GM19239 (cell line): Measurements from ENCODE around the gene GNB3.
"Not testable (repeated sequence)": the region's sequence is repeated elsewhere in the genome, so short reads cannot be mapped to it uniquely, and the experiment has no call there.

Experiments used
- DNase-seq: peaks from one replicate; pipeline ENCODE4 v3.0.0; 2011; ENCODE audit warnings: low spot score; ENCODE audit not compliant: insufficient read length
- FAIRE-seq: peaks from 2 replicates; lab custom pipeline; 2011; peaks lifted over from hg19 to GRCh38; lab: Jason Lieb, UNC

Gene GNB3

DNA sequence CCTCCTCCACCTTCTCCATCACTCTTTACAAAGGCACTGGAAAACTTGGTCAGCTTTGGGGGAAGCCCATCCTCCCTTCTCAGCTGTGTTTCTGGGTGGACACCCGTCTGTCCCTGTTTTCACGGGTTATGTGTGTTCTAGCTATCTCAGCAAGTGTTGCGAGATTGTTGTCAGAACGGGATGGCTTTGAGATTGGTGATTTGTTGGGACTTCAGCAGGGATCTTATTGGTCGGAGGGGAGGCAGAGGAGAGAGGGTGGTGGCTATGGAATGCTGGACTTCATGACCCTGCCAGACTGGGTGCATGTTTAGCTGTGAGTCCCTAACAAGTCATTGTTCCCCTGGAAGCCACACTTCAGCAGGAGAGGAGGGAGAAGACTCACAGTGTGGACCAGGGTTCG lies 13.3 kb downstream of the GNB3 start:
- no peak for FAIRE-seq
- DNase-seq, result no peak

DNA sequence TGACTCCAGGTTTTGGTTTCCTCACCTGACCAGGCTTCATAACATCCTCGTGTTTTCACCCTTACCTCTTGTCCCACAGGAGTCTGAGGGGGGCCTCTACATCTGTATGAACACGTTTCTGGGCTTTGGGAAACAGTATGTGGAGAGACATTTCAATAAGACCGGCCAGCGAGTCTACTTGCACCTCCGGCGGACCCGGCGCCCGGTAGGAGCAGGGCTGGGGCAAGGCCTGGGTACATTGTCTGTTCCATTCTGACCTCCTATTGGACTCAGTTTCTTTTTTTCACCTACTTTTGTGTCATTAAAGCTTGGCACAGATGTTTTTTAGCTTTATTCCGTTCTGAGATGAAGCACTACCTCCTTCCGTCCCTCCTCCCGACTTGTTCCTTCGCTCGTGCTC lies 14.6 kb downstream of the GNB3 start:
- FAIRE-seq (no peak), DNase-seq (no peak)

DNA sequence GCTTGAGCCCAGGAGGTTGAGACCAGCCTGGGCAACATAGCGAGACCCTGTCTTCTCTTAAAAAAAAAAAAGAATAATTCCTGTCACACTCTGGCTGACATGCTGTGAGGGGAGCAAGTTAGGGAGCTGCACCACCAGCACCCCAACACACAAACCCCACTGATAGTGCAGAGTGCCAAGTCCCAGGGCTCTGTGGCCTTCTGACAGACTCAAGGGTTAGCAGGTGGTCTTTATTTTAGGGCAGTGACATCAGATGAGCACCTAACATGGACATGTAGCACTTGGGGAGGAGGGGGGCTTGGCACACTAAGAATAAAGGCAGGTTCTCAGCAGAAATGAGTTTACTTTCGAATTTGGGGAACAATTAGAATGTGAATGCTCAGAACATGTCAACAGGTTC lies 18.1 kb downstream of the GNB3 start:
- no peak for FAIRE-seq
- DNase-seq, result no peak

DNA sequence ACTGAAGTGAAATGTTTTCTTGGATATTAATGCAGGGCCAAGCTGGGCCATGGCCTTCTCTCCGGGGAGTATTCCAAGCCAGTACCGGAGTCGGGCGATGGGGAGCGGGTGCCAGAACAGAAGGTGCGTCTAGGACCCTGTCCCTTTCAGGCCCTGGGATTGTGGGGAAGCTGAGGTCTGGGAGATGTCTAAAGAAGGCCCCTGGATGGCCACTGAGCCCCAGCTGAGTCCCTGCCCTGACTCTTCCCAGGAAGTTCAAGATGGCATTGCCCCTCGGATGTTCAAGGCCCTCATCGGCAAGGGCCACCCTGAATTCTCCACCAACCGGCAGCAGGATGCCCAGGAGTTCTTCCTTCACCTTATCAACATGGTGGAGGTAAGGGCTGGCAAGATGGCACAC lies 19.4 kb downstream of the GNB3 start:
- FAIRE-seq, result no peak
- no peak for DNase-seq

DNA sequence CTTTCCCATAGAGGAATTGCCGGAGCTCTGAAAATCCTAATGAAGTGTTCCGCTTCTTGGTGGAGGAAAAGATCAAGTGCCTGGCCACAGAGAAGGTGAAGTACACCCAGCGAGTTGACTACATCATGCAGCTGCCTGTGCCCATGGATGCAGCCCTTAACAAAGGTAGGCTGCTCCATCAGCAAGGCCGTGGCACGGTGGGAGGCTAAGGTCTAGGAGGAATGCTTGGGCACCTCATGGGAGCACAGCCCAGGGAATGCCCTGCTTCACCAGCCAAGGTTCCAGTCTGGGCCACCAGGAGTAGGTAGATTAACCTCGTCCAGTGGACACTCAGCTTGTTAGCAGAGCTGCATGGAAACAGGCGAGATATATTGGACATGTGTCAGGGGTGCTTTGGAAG lies 20.2 kb downstream of the GNB3 start:
- FAIRE-seq (no peak), DNase-seq (no peak)

DNA sequence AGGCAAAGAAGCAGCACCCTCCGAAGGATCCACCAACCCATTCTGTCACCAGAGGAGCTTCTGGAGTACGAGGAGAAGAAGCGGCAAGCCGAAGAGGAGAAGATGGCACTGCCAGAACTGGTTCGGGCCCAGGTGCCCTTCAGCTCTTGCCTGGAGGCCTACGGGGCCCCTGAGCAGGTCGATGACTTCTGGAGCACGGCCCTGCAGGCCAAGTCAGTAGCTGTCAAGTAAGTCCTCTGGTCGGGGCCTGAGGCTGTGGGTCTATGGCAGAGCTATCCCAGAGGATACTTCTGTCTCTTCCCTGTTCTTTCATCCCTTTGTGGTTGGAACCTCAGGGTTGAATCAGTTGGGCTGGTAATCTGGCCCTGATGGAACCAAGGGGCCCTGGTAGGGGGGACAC lies 20.7 kb downstream of the GNB3 start:
- DNase-seq (no peak), FAIRE-seq (no peak)

DNA sequence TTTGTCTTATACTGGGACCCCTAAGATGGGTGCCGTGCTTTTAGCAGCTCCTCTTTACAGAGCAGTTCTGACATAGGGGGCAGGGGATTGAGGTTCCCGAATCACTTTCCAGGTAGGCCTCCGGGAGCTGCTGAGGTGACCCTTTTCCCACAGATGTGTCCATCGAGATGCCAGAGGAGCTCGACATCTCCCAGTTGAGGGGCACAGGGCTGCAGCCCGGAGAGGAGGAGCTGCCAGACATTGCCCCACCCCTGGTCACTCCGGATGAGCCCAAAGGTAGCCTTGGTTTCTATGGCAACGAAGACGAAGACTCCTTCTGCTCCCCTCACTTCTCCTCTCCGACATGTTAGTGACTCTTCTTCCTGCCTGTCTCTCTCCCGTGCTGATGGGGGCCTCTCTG lies 22.3 kb downstream of the GNB3 start:
- FAIRE-seq (no peak), DNase-seq (no peak)

DNA sequence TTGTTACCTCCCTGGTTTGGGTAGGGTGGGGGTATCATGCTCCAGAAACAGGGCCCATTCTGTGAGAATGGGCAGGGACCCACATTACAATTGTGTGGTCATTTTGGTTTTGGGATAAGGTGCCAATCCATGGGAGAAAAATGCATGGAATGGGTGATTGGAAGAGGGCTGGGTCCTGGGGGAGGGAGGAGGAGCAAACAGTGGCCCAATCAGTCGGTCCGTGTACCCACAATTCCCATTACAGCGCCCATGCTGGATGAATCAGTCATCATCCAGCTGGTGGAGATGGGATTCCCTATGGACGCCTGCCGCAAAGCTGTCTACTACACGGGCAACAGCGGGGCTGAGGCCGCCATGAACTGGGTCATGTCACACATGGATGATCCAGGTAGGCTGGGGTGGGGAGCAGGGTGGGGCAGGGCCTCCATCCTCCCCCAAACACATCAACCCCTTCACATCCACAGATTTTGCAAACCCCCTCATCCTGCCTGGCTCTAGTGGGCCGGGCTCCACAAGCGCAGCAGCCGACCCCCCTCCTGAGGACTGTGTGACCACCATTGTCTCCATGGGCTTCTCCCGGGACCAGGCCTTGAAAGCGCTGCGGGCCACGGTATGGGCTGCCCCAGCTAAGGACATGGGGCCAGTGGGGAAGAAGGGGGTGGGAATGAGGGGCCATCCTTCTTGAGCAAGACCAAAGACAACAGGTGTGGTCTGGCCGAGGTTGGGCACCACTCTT lies 23.0 kb downstream of the GNB3 start:
- FAIRE-seq (no peak), DNase-seq (no peak)

DNA sequence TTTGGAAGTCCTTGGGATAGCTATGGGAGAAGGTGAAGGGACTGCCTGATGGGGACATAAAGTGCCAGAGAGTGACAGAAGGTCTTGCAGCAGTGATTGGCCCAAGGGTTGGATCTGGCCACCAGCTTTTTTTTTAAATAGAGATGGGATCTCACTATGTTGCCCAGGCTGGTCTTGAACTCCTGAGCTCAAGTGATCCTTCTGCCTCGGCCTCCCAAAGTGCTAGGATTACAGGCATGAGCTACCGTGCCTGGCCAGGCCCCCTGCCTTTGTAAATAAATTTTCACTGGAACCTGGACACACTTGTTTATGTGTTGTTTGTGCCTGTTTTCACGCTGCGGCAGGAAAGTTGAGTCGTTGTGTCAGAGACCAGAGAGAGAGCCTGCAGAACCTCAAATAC lies 24.6 kb downstream of the GNB3 start:
- DNase-seq, FAIRE-seq: not testable (repeated sequence)

DNA sequence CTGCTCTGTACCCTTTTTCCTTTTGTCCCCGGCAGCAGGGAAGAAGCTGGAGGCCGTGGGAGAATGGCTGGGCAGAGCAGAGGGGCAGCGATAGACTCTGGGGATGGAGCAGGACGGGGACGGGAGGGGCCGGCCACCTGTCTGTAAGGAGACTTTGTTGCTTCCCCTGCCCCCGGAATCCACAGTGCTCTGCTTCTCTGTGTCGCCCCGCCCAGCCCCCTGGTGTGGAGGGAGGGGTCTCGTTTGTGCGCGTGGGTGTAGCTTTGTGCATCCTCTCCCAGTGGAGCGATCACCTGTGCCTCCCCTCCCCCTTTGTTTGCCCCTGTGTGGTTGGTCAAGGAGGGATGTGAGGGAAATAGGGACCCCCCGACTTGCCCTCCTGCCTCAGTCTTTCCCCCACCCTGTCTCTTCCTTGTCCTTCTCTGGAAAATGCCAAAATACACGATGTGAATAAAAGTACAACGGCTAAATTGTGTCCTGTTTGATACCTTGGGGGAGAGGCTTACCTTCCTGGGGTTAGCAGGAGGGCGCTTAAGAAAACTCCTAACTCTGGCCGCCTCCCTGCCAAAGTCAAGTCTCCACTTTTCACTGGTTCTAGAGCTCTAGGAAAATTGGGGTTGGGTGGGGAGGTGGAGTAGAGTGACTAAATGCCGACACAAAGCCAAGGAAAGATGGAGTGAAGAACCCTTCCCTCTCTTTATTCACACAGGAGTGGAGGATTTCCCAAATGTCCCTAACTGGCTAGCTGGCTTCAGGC lies 25.6 kb downstream of the GNB3 start:
- no peak for FAIRE-seq
- DNase-seq, result no peak

DNA sequence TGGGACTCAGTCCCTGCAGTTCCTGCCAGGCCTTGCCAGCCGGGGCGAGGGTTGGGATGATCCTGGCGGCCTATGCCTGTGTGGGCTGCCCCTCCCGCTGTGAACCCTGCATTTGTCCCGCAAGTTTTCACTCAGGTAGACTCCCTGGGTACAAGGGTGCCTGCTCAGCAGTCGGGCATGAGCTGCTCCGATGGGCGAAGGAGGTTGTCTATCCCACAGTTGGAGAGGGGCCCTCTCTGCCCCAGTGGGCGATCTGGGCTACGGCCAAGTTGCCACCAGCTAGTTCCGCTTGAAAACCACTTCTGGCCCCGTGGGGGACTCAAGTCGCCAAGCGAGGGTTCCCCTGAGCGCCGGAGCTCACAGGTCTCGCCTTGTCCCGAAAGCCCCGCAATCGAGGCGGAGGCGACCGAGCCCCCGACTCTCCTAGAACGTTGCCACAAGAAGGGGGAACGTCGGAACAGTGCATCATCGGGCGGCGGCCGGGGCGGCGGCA lies 26.2 kb downstream of the GNB3 start:
- DNase-seq, result no peak
- peak; percentile 89 for FAIRE-seq

DNA sequence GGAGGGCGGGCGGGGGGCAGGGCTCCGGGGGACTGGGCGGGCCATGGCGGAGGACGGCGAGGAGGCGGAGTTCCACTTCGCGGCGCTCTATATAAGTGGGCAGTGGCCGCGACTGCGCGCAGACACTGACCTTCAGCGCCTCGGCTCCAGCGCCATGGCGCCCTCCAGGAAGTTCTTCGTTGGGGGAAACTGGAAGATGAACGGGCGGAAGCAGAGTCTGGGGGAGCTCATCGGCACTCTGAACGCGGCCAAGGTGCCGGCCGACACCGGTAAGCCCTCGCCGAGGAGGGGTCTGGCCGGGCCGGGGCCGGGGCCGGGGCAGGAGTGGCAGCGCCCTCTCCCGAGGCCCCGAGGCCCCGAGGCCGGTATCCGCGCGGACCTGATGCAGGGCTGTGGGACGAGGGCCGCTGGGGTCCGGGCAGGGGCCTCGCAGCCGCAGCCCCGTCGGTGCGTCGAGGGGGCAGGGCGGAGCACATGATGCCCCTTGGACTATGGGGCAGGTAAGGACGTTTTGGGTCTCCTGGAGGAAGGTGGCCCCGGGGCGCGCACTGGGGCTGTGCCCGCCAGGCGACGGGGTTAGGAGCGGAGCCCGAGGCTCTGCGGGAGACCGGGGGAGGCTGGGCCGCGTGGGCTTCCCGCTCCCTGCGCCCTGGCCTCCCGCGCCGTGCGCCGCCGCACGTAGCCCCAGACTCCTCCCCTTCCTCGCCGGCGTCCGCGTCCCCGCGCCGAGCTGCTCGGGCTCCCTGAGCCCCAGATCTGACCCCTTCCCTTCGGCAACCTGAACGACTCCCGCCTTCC lies 26.9 kb downstream of the GNB3 start, which contains the start of gene TPI1:
Gene TPI1, plus strand, starts transcription at position 119 of the 798 bp plus-strand sequence. Its CDS starts 36 bp downstream, at position 155.
- FAIRE-seq (peak; percentile 85), DNase-seq (peak; percentile 78)

DNA sequence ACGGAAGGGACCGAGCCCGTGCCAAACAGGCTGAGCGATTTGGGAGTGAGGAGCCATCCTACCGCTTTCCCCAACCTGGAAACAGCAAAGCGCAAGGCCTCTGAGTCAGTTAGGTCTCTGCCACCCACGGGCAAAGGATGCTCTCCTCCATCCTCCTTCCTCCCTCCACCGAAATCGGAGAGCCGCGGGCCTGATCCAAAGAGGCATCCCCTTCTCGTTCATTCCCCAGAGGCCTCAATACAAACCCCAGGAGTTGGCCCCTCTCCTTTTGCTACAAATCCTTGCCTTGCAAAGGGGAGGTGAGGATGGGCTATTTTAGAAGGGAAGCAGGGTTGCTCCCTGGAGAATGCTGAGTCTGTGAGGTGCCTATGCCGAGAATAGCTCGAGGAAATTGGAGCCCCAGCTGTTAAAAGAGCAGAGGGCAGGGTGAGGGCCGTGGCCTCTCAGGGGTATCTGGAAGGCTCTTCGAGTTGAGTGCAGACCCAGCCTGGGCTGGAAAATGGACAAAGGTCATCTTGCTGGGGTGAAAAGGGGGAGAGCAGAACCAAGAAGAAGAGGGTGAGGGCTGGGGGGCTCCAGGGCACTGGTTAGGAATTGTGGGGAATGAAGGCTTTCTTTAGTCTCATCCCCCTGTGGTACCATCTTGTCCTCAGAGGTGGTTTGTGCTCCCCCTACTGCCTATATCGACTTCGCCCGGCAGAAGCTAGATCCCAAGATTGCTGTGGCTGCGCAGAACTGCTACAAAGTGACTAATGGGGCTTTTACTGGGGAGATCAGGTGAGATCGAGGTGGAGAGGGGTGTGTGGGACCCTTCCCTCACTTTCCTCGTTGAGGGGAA lies 27.7 kb downstream of the GNB3 start:
- DNase-seq (no peak), FAIRE-seq (peak; percentile 54)

DNA sequence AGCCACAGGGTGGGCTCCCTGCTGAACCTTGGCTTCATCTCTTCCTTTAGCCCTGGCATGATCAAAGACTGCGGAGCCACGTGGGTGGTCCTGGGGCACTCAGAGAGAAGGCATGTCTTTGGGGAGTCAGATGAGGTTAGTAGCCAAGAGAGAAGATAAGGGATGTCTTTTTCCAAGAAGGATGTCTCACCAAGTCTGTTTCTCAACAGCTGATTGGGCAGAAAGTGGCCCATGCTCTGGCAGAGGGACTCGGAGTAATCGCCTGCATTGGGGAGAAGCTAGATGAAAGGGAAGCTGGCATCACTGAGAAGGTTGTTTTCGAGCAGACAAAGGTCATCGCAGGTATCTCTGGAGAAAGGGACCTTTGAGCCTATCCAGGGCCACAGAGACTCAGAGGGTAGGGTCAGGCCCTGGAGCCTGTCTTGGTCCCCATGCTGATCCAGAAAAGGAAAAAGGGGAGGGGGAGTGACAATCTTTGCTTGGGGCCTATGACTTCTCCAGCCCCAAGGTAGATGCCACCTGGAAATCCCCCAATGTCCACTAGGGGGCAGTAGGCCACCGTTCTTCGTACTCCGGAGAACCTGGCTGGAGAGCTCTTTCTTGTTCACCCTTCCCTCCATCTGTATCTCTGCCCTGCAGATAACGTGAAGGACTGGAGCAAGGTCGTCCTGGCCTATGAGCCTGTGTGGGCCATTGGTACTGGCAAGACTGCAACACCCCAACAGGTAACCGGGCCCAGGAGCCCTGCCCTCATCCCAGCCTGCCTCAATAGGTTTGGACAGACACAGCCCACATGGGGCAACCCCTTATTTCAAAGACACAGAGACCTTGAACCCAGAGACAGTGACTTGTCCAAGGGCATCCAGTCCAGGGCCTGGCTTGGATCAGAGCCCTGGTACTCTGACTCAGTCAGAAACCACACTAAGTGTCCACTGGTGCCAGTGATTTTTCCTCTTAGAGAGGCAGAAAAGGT lies 28.6 kb downstream of the GNB3 start:
- DNase-seq (peak; percentile 73), FAIRE-seq (peak; percentile 93)

DNA sequence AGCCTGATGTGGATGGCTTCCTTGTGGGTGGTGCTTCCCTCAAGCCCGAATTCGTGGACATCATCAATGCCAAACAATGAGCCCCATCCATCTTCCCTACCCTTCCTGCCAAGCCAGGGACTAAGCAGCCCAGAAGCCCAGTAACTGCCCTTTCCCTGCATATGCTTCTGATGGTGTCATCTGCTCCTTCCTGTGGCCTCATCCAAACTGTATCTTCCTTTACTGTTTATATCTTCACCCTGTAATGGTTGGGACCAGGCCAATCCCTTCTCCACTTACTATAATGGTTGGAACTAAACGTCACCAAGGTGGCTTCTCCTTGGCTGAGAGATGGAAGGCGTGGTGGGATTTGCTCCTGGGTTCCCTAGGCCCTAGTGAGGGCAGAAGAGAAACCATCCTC lies 29.6 kb downstream of the GNB3 start:
- FAIRE-seq, DNase-seq: not testable (repeated sequence)

DNA sequence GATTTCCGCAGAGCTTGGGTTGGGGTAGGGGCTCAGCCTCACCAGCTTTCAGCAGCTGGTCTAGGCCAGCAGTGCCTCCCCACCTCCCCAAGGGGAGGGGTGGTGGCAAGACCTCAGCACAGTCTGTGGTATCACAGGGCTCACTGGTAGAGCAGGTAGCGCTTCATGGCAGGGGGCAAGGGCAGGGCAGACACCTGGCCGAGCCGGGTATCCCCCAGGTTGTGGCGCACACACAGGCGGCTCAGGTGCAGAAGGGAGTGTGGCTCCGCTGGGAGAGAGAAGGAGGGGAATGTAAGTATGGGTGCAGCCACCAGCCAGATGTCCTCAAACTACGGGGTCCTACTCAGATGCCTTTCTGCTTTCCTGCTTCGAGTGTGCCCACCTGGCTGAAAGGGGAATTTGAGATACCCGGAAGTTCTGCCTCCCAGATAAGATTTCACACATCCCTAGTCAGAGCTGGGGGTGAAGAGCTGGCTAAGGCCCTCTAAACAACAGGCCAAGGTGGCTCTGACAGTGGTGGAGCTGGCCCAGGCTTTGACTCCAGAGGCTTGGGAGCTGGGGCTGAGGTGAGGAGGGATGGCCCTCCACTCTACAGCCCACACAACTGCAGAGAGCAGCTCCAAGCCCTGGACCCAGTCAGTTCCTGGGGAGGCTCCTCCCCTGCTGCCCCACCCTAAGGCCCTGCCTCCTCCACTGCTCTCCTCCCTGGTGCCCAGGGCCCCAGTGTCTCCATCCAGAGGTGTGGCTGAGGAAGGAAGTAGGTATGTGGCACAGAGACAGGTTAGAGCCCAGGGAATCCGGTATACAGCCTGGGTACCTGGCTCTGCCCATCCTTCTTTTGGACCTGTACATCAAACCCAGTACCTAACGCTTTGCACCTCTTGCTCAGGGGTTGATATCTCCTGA lies 30.6 kb downstream of the GNB3 start:
- DNase-seq, result no peak
- FAIRE-seq, result no peak
